ENCODE results near the gene OCA2. TPM values are rescaled to one million over a fixed set of nuclear protein-coding genes. Genes with fewer than 3 reads are reported as not detected.

The OCA2 gene
- polyA plus RNA-seq, 1 donor (not counting 4 experiments of a cell fraction or from before 2014, with no cell fraction given): 0.05 TPM

- no peak overlapping the region for H3K9ac ChIP-seq (ENCODE audit: control insufficient read depth, extremely low read depth, insufficient read depth, low read length)
- H3K79me2 ChIP-seq (ENCODE audit: control insufficient read depth, insufficient read depth, low read length): no peaks in the 10 kb centered on the region
- DNase-seq (ENCODE audit: low read depth, low spot score): no peak
- FAIRE-seq: no peak
- TF ChIP-seq CTCF (optimal IDR thresholded peaks at IDR 0.05 in 1 of 3, IDR thresholded peaks at IDR 0.05 in 1 of 3, conservative IDR thresholded peaks at IDR 0.05 in 1 of 3; ENCODE audit: extremely low read depth in 1 of 3, insufficient read depth in 2 of 3, low read length in 3 of 3) (no peak), EZH2 (IDR thresholded peaks at IDR 0.05; ENCODE audit: low read length) (no peak)
- dilution Hi-C loops (cut with MboI; ENCODE audit: extremely low pct_ligation_motif_present, low sequenced_read_pairs): no loop called here
- no peaks in the 10 kb centered on the region for H4K20me1 ChIP-seq (ENCODE audit: control insufficient read depth, extremely low read depth, insufficient read depth, low read length)
- no peak overlapping the region for H2AFZ ChIP-seq (ENCODE audit: control insufficient read depth, low read length)
- H3K27ac ChIP-seq (ENCODE audit: control insufficient read depth, insufficient read depth, low read length): no peak overlapping the region
- no peaks in the 10 kb centered on the region for H3K9me1 ChIP-seq (ENCODE audit: control insufficient read depth, extremely low read depth, insufficient read depth, low read length)
- H3K4me3 ChIP-seq (ENCODE audit: control insufficient read depth in 2 of 3, extremely low read depth in 1 of 3, insufficient read depth in 2 of 3, low read depth in 1 of 3, low read length in 3 of 3): no peak overlapping the region
- peaks cover 12 to 24% of the 10 kb centered on the region in 2 experiments for H3K36me3 ChIP-seq (ENCODE audit: control insufficient read depth in 2 of 2, extremely low read depth in 1 of 2, insufficient read depth in 2 of 2, low read length in 2 of 2)
- no peaks in the 10 kb centered on the region for H3K9me3 ChIP-seq (ENCODE audit: control insufficient read depth, low read depth, low read length)
- H3K27me3 ChIP-seq (ENCODE audit: control insufficient read depth, extremely low read depth, insufficient read depth, low read length): peaks cover 4% of the 10 kb centered on the region
- H3K4me2 ChIP-seq (ENCODE audit: control insufficient read depth, extremely low read depth, insufficient read depth, low read depth, low read length): no peak overlapping the region
- H3K4me1 ChIP-seq (ENCODE audit: control insufficient read depth, extremely low read depth, insufficient read depth, low read length): no peaks in the 10 kb centered on the region
Observed at GRCh38 chr15:28112101-28112760, 13.1 kb upstream of the OCA2 start.

GRCh38 chr15:28111543-28111942 lies 12.4 kb upstream of the OCA2 start:
- H3K27me3 ChIP-seq (ENCODE audit: control insufficient read depth, extremely low read depth, insufficient read depth, low read length): peaks cover 11% of the 10 kb centered on the region
- peaks cover 12 to 18% of the 10 kb centered on the region in 2 experiments for H3K36me3 ChIP-seq (ENCODE audit: control insufficient read depth in 2 of 2, extremely low read depth in 1 of 2, insufficient read depth in 2 of 2, low read length in 2 of 2)
- no peaks in the 10 kb centered on the region for H3K4me1 ChIP-seq (ENCODE audit: control insufficient read depth, extremely low read depth, insufficient read depth, low read length)
- TF ChIP-seq EZH2 (IDR thresholded peaks at IDR 0.05; ENCODE audit: low read length) (no peak), CTCF (optimal IDR thresholded peaks at IDR 0.05 in 1 of 3, IDR thresholded peaks at IDR 0.05 in 1 of 3, conservative IDR thresholded peaks at IDR 0.05 in 1 of 3; ENCODE audit: extremely low read depth in 1 of 3, insufficient read depth in 2 of 3, low read length in 3 of 3) (no peak)
- no peak for DNase-seq (ENCODE audit: low read depth, low spot score)
- H3K79me2 ChIP-seq (ENCODE audit: control insufficient read depth, insufficient read depth, low read length): no peaks in the 10 kb centered on the region
- H3K4me2 ChIP-seq (ENCODE audit: control insufficient read depth, extremely low read depth, insufficient read depth, low read depth, low read length): no peak overlapping the region
- no peak overlapping the region for H3K9ac ChIP-seq (ENCODE audit: control insufficient read depth, extremely low read depth, insufficient read depth, low read length)
- no peaks in the 10 kb centered on the region for H4K20me1 ChIP-seq (ENCODE audit: control insufficient read depth, extremely low read depth, insufficient read depth, low read length)
- H3K4me3 ChIP-seq (ENCODE audit: control insufficient read depth in 2 of 3, extremely low read depth in 1 of 3, insufficient read depth in 2 of 3, low read depth in 1 of 3, low read length in 3 of 3): no peak overlapping the region
- H3K9me3 ChIP-seq (ENCODE audit: control insufficient read depth, low read depth, low read length): no peaks in the 10 kb centered on the region
- dilution Hi-C loops (cut with MboI; ENCODE audit: extremely low pct_ligation_motif_present, low sequenced_read_pairs): no loop called here
- no peak for FAIRE-seq
- no peak overlapping the region for H2AFZ ChIP-seq (ENCODE audit: control insufficient read depth, low read length)
- no peaks in the 10 kb centered on the region for H3K9me1 ChIP-seq (ENCODE audit: control insufficient read depth, extremely low read depth, insufficient read depth, low read length)
- H3K27ac ChIP-seq (ENCODE audit: control insufficient read depth, insufficient read depth, low read length): no peak overlapping the region
